Cardiac muscle cell (in vitro differentiated cells and primary cell): ENCODE measurements around the gene PHC2. TPM values are rescaled to one million over a fixed set of nuclear protein-coding genes. Genes with fewer than 3 reads are reported as not detected.

Source experiments
- DNase-seq, 2 donors: peaks; one replicate each; pipeline versions ENCODE4 v3.0.0 to v3.0.0-alpha.2; 2010 to 2017; ENCODE audit warnings: low read depth in 1 of 2, low spot score in 1 of 2
- H3K27ac ChIP-seq: fragments of 200-600 bp; sonication (generic); 2 replicates; pipeline ENCODE4 v1.5.1; 2016
- H3K27me3 ChIP-seq: fragments of 200-600 bp; sonication (generic); 2 replicates; pipeline ENCODE4 v1.6.0; 2016; ENCODE audit warnings: control low read depth
- H3K36me3 ChIP-seq: fragments of 200-600 bp; sonication (generic); 2 replicates; pipeline ENCODE4 v1.5.1; 2016; ENCODE audit warnings: control low read depth
- H3K4me1 ChIP-seq: fragments of 200-600 bp; sonication (generic); 2 replicates; pipeline ENCODE4 v1.8.1; 2017; ENCODE audit warnings: low read depth, mild to moderate bottlenecking, mixed run types
- H3K4me3 ChIP-seq: fragments of 200-600 bp; sonication (generic); 2 replicates; pipeline ENCODE4 v1.5.1; 2016; ENCODE audit warnings: mild to moderate bottlenecking
- H3K9me3 ChIP-seq: fragments of 200-600 bp; sonication (generic); 2 replicates; pipeline ENCODE4 v1.5.1; 2017; ENCODE audit warnings: low read depth, mild to moderate bottlenecking, control low read depth
- polyA plus RNA-seq: library from polyadenylated mRNA; unstranded; fragments of >200 nt; fragmentation: Nextera tagmentation; extraction: Ambion mirVana; gene quantifications from 2 replicates; pipeline ENCODE4 v1.2.1, GENCODE V29; 2016
- total RNA-seq: library from RNA; depleted of rRNA; stranded (reverse); fragments of >200 nt; gene quantifications from 2 replicates; pipeline ENCODE4 v1.2.3, GENCODE V29; 2016
- TF ChIP-seq, protein P1 (sequence below): IDR thresholded peaks from 2 replicates; pipeline ENCODE4 v1.5.1; 2012; ENCODE audit warnings: low read depth, mild to moderate bottlenecking, low read length

PHC2 gene
- total and polyA plus RNA-seq, 2 experiments from 2014 or later: 81.8 to 86.0 TPM

DNA sequence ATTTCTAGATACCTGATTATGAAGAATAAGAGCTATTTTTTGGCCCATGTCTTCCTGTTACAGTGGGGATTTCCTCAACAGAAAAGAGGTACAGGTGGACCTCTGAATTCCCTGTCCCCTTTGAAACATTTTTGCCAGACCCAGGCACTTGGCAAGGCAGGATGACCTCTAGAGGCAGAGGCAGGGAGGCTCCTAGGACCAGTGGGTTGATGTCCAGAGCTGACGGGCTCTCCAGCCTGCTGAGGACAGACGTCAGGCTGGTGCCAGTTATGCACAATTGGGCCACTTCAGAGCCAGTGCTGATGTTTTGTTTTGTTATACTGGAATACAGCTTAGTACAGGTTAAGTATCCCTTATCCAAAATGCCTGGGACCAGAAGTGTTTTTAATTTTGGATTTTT lies 91.5 kb downstream of the PHC2 start:
- TF ChIP-seq, protein P1, sequence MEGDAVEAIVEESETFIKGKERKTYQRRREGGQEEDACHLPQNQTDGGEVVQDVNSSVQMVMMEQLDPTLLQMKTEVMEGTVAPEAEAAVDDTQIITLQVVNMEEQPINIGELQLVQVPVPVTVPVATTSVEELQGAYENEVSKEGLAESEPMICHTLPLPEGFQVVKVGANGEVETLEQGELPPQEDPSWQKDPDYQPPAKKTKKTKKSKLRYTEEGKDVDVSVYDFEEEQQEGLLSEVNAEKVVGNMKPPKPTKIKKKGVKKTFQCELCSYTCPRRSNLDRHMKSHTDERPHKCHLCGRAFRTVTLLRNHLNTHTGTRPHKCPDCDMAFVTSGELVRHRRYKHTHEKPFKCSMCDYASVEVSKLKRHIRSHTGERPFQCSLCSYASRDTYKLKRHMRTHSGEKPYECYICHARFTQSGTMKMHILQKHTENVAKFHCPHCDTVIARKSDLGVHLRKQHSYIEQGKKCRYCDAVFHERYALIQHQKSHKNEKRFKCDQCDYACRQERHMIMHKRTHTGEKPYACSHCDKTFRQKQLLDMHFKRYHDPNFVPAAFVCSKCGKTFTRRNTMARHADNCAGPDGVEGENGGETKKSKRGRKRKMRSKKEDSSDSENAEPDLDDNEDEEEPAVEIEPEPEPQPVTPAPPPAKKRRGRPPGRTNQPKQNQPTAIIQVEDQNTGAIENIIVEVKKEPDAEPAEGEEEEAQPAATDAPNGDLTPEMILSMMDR: peak; percentile 38
- Histone ChIP-seq H3K4me1 (peaks cover 64% of the 10 kb centered on the region), H3K27me3 (no peaks in the 10 kb centered on the region), H3K27ac (peak overlapping the region; percentile 88), H3K4me3 (no peak overlapping the region), H3K36me3 (no peaks in the 10 kb centered on the region), H3K9me3 (no peaks in the 10 kb centered on the region)
- DNase-seq: peak in 1 of 2 donors; percentile 52

DNA sequence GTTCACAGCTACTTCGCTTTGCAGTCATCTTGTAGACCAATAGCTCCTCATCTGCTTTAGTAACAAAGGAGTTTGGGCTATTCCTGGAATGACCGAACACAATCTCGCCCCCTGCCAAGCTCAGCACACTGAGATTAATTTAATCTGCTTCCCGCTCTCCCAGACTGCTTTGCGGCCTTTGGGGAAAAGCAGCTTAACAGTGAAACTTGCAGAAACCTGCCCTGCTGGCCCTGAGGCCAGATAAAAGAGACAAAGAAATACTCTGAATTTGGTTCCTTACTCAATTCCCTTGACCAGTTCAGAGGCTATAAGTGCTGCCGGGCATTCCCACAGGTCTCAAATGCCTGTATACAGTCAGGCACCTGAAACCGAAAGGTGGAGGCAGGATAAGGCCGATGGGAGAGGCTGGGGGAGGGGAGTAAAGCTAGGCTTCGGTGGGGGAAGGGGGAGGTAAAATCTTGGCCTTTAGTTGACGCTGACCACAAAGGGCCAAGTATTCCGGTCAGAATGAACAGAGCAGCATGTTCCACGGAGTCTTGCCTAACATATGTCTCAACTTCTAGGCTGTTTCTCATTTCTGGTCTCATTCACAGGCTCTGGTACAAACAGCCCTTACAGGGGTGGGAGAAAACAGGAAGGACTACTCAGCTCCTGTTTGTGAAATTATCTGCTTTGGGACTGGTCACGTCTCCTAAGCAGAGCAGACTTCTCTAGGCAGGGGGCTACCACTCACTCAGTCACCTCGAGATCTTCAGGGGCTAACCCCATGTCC lies 92.3 kb downstream of the PHC2 start:
- Histone ChIP-seq H3K9me3 (no peaks in the 10 kb centered on the region), H3K4me3 (no peak overlapping the region), H3K27me3 (no peaks in the 10 kb centered on the region), H3K27ac (peak overlapping the region; percentile 88), H3K36me3 (no peaks in the 10 kb centered on the region), H3K4me1 (peaks cover 56% of the 10 kb centered on the region)
- peak; percentile 28 to 97 for DNase-seq
- TF ChIP-seq, protein P1: no peak

DNA sequence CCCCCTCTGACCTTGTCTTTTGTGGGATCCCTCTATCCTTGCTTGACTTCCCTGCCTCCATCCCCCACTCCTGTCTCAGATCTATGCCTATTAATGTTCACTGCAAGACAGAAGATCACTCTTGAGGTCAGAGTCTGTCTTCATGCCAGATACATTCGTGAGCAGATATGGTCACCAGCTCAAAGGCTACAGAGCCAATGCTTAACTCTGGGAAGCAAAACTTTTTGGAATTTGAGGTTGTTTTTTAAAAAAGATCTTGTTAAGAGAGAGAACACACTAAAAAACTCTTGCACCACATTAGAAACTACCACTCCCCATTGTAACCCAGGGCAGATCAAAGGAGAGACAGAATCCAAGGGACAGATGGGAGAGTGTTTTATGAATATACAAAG lies 92.9 kb downstream of the PHC2 start:
- H3K27ac ChIP-seq: peak overlapping the region; percentile 88
- H3K4me1 ChIP-seq: peaks cover 52% of the 10 kb centered on the region
- DNase-seq: peak in 1 of 2 donors; percentile 82
- H3K36me3 ChIP-seq: peaks cover under 1% of the 10 kb centered on the region
- H3K4me3 ChIP-seq: no peak overlapping the region
- TF ChIP-seq, protein P1: no peak
- no peaks in the 10 kb centered on the region for H3K27me3 ChIP-seq
- no peaks in the 10 kb centered on the region for H3K9me3 ChIP-seq

DNA sequence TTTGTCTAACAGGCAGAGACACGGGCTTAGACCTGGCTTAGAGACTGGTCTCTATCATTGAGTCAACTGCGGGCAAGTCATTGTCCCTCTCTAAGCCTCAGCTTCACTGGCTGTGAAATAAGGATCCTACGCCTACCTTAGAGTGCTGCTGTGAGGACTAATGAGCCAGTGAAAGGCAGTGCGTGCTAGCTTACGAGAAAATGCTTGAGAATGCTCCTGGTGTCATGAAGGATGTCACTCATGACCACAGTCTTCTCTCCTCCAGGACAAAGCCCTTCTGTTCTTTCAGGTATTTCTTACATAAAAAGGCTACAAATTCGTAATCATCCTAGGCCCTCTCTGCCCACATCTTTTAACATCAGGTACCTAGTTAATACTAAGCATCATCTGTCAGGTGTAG lies 93.5 kb downstream of the PHC2 start:
- H3K4me1 ChIP-seq: peaks cover 46% of the 10 kb centered on the region
- H3K36me3 ChIP-seq: peaks cover 5% of the 10 kb centered on the region
- H3K27ac ChIP-seq: peak overlapping the region; percentile 88

DNA sequence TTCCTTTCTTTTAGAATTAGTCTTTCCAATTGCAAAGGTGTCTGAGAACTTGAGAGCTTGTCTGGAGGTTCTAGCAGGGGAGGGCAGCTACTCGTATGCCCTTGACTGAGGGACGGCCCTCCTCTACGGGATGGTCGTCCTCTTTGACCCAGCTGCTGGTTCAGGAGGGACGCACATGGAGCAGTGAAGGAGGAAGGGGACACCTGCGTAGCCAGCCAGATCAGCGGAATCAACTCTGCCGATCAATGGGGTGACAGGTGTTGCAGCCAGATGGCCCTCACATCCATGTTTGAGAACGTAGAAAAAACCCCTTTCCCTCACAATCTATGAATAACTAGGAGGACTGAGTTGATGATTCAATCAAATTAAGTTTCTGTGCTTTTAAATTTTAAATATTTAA lies 94.3 kb downstream of the PHC2 start:
- DNase-seq: no peak
- Histone ChIP-seq H3K9me3 (no peaks in the 10 kb centered on the region), H3K27me3 (no peaks in the 10 kb centered on the region), H3K4me3 (no peak overlapping the region), H3K36me3 (peaks cover 8% of the 10 kb centered on the region), H3K4me1 (peaks cover 38% of the 10 kb centered on the region), H3K27ac (no peak overlapping the region)
- TF ChIP-seq, protein P1: no peak

More for the DNA sequence above, 93.5 kb downstream of the PHC2 start:
- Histone ChIP-seq H3K27me3 (no peaks in the 10 kb centered on the region), H3K4me3 (no peak overlapping the region), H3K9me3 (no peaks in the 10 kb centered on the region)
- DNase-seq: no peak
- TF ChIP-seq, protein P1: no peak
